Natural killer cell (primary cell): ENCODE results near the gene TCF25. TPM values are rescaled to one million over a fixed set of nuclear protein-coding genes. Genes with fewer than 3 reads are reported as not detected.

Source experiments
- ATAC-seq, 3 donors: fragments of 150-1000 bp in 2 of 3; fragments of 200-7000 bp in 1 of 3; cut with Tn5 transposase; 1 replicate in 1 of 3; 2 replicates in 2 of 3; pipeline ENCODE4 v1.10.0; 2021; ENCODE audit warnings: mild to moderate bottlenecking in 2 of 3, moderate library complexity in 2 of 3
- DNase-seq, 2 donors: peaks; one replicate each; pipeline versions ENCODE4 v3.0.0 to v3.0.0-alpha.2; 2013 to 2021; ENCODE audit warnings: mixed read lengths in 1 of 2
- H3K27ac ChIP-seq: one replicate; pipeline ENCODE4 v1.5.1; 2013; ENCODE audit warnings: mild to moderate bottlenecking, low read length
- H3K27me3 ChIP-seq: one replicate; pipeline ENCODE4 v1.6.1; 2013; ENCODE audit warnings: low read length; ENCODE audit not compliant: control insufficient read depth, insufficient read depth
- H3K36me3 ChIP-seq: one replicate; pipeline ENCODE4 v1.6.1; 2013; ENCODE audit warnings: low read length; ENCODE audit not compliant: control insufficient read depth, insufficient read depth
- H3K4me1 ChIP-seq: one replicate; pipeline ENCODE4 v1.6.1; 2013; ENCODE audit warnings: low read length; ENCODE audit not compliant: control insufficient read depth, insufficient read depth
- H3K4me3 ChIP-seq: one replicate; pipeline ENCODE4 v1.5.1; 2013; ENCODE audit warnings: low read length
- H3K9me3 ChIP-seq: one replicate; pipeline ENCODE4 v1.6.1; 2013; ENCODE audit warnings: low read length; ENCODE audit not compliant: control insufficient read depth, insufficient read depth
- H3K27ac Mint-ChIP-seq, 2 donors: one replicate each; pipeline ENCODE4 v1.8.0; 2022; ENCODE audit warnings: mild to moderate bottlenecking in 2 of 2, mixed read lengths in 2 of 2, moderate library complexity in 1 of 2
- H3K27me3 Mint-ChIP-seq, 2 donors: one replicate each; pipeline ENCODE4 v1.8.0; 2022; ENCODE audit warnings: low read depth in 2 of 2, mixed read lengths in 2 of 2
- H3K36me3 Mint-ChIP-seq: one replicate; pipeline ENCODE4 v1.8.0; 2022; ENCODE audit warnings: mixed read lengths
- H3K4me1 Mint-ChIP-seq, 2 donors: one replicate each; pipeline ENCODE4 v1.8.0; 2022; ENCODE audit warnings: mixed read lengths in 2 of 2
- H3K4me3 Mint-ChIP-seq: one replicate; pipeline ENCODE4 v1.8.0; 2022; ENCODE audit warnings: mild to moderate bottlenecking, moderate library complexity, mixed read lengths
- H3K9me3 Mint-ChIP-seq, 2 donors: one replicate each; pipeline ENCODE4 v1.8.0; 2022; ENCODE audit warnings: mixed read lengths in 2 of 2
- WGBS: methylation state at CpG from one replicate; pipeline ENCODE4 v1.1.7; 2013; ENCODE audit warnings: missing lambda C conversion rate; ENCODE audit not compliant: insufficient coverage; 5-methylcytosine and 5-hydroxymethylcytosine counted together
- intact Hi-C: fragments of 100-400 bp; cut with micrococcal nuclease; formaldehyde crosslinking; loops from one replicate; pipeline ENCODE4 v1.14.2; 2022
- total RNA-seq, 4 donors: library from RNA; stranded (reverse); fragments of 120-200 nt in 1 of 4; gene quantifications; one replicate each; pipeline versions ENCODE4 v1.2.3 to v1.2.4, GENCODE V29; 2013 to 2022
- TF ChIP-seq, protein P1 (sequence below): fragments of 200-600 bp; IDR thresholded peaks from one replicate; pipeline ENCODE4 v1.8.0; 2022; ENCODE audit warnings: antibody characterized with exemption

The TCF25 gene
- total RNA-seq, 3 donors from 2014 or later (not counting 1 experiment from before 2014, with no cell fraction given): 509 to 682 (median 567) TPM

GRCh38 chr16:89900885-89901284, 27.5 kb downstream of the TCF25 start:
- no peaks in the 10 kb centered on the region for H3K9me3 Mint-ChIP-seq
- intact Hi-C loops: no loop called here
- no peak for ATAC-seq
- H3K4me1 Mint-ChIP-seq: peaks cover 5 to 6% of the 10 kb centered on the region in 2 donors
- no peak for DNase-seq
- H3K36me3 ChIP-seq: peaks cover 73% of the 10 kb centered on the region
- H3K27me3 ChIP-seq: no peaks in the 10 kb centered on the region
- TF ChIP-seq, protein P1, sequence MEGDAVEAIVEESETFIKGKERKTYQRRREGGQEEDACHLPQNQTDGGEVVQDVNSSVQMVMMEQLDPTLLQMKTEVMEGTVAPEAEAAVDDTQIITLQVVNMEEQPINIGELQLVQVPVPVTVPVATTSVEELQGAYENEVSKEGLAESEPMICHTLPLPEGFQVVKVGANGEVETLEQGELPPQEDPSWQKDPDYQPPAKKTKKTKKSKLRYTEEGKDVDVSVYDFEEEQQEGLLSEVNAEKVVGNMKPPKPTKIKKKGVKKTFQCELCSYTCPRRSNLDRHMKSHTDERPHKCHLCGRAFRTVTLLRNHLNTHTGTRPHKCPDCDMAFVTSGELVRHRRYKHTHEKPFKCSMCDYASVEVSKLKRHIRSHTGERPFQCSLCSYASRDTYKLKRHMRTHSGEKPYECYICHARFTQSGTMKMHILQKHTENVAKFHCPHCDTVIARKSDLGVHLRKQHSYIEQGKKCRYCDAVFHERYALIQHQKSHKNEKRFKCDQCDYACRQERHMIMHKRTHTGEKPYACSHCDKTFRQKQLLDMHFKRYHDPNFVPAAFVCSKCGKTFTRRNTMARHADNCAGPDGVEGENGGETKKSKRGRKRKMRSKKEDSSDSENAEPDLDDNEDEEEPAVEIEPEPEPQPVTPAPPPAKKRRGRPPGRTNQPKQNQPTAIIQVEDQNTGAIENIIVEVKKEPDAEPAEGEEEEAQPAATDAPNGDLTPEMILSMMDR: no peak
- no peak overlapping the region for H3K4me3 ChIP-seq
- H3K36me3 Mint-ChIP-seq: peaks cover 6% of the 10 kb centered on the region
- no peak overlapping the region for H3K4me3 Mint-ChIP-seq
- H3K27me3 Mint-ChIP-seq: no peaks in the 10 kb centered on the region
- WGBS: 96% methylated on average over 17 of the region's 17 CpGs
- H3K9me3 ChIP-seq: no peaks in the 10 kb centered on the region
- no peaks in the 10 kb centered on the region for H3K4me1 ChIP-seq
- no peak overlapping the region for H3K27ac ChIP-seq
- H3K27ac Mint-ChIP-seq: no peak overlapping the region

DNA sequence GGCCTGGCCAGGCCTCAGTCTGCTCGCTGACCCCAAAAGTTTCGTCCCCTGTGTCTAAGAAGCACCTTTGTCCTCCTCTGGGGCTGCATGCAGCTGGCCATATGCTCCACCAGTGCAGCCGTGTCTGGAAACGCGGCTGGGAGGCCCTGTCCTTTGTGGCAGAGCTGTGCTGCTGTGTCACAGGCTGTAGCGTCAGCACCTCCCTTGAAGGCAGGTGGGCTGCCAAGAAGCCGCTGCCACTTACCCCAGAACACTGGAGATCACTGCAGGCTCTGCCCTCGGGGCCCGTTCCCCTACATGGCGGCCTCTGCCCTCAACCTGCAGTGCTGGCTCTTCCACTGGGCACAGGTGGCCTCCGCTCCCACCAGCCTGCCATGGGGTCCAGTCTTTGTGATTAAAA, 29.6 kb downstream of the TCF25 start:
- intact Hi-C loops: no loop called here
- Histone ChIP-seq H3K4me1 (peaks cover 8% of the 10 kb centered on the region), H3K36me3 (peaks cover 68% of the 10 kb centered on the region), H3K27me3 (no peaks in the 10 kb centered on the region), H3K4me3 (no peak overlapping the region), H3K9me3 (no peaks in the 10 kb centered on the region), H3K27ac (no peak overlapping the region)
- DNase-seq (no peak), ATAC-seq (no peak)
- Mint-ChIP-seq H3K27ac (no peak overlapping the region), H3K9me3 (no peaks in the 10 kb centered on the region), H3K4me3 (no peak overlapping the region), H3K27me3 (no peaks in the 10 kb centered on the region), H3K36me3 (peaks cover 6% of the 10 kb centered on the region), H3K4me1 (peaks cover 6 to 11% of the 10 kb centered on the region in 2 donors)
- WGBS: 96% methylated on average over 11 of the region's 11 CpGs
- TF ChIP-seq, protein P1: no peak

DNA sequence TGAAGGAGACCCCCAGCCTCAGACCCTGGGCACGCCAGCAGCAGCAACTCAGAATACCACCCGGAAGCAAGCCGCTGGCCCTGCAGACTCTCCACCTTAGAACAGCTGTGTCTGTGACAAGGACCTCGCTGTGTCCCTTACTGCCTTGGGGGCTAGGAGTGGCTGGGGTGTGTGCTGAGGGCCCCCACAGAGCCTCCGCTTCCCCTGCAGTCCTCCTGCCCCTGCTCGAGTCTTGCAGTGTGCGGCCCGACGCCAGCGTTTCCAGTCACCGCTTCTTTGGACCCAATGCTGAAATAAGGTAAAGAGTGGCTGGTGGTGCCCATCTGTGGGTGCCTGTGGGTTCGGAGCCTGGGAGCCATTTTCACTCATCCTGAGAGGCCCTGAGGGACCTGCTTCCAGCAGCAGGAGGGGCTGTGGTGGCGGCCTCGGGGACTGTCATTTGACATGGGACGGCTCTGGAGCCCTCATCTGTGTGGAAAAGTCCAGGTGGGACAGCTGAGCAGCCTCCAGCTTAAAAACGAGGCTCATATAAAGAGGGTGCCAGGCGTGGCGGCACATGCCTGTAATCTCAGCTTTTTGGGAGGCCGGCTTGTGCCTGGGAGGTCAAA, 30.6 kb downstream of the TCF25 start:
- no peaks in the 10 kb centered on the region for H3K9me3 Mint-ChIP-seq
- Histone ChIP-seq H3K27me3 (no peaks in the 10 kb centered on the region), H3K4me1 (peaks cover 8% of the 10 kb centered on the region), H3K4me3 (no peak overlapping the region), H3K27ac (no peak overlapping the region), H3K36me3 (peaks cover 62% of the 10 kb centered on the region), H3K9me3 (no peaks in the 10 kb centered on the region)
- H3K4me3 Mint-ChIP-seq: no peak overlapping the region
- intact Hi-C loops: no loop called here
- no peak for ATAC-seq
- TF ChIP-seq, protein P1: no peak
- no peak overlapping the region for H3K27ac Mint-ChIP-seq
- H3K27me3 Mint-ChIP-seq: no peaks in the 10 kb centered on the region
- H3K4me1 Mint-ChIP-seq: peaks cover 1 to 8% of the 10 kb centered on the region in 2 donors
- H3K36me3 Mint-ChIP-seq: peaks cover 1% of the 10 kb centered on the region
- no peak for DNase-seq
- 96% methylated on average over 19 of the region's 19 CpGs for WGBS
